GM12865 (cell line): ENCODE results near the gene UBA1.

Source experiments
- DNase-seq: peaks from one replicate; pipeline ENCODE4 v3.0.0; 2010; ENCODE audit warnings: low read depth
- H3K4me3 ChIP-seq: 2 replicates; pipeline ENCODE4 v1.5.1; 2011; ENCODE audit warnings: mild to moderate bottlenecking, low read depth, low read length, control low read depth
- TF ChIP-seq, protein P1 (sequence below): IDR thresholded peaks from 2 replicates; pipeline ENCODE4 v1.5.1; 2011; ENCODE audit warnings: low read length, control low read depth, low read depth, inconsistent platforms; ENCODE audit not compliant: insufficient read depth; ENCODE audit errors: missing control alignments

UBA1 gene

DNA sequence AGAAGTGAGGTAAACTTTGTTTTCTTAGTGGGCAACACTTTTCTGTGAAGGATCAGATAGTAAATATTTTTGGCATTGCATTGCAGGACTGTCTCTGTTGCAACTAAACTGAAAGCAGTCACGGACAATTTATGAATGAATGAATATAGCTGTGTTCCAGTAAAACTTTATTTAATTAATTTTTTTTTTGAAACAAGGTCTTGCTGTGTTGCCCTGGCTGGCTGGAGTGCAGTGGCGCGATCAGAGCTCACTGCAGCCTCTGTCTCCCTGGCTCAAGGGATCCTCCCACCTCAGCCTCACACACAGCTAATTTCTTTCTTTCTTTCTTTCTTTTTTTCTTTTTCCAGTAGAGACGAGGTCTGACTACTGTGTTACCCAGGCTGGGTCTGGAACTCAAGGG is 32.8 kb upstream of the UBA1 start:
- TF ChIP-seq, protein P1, sequence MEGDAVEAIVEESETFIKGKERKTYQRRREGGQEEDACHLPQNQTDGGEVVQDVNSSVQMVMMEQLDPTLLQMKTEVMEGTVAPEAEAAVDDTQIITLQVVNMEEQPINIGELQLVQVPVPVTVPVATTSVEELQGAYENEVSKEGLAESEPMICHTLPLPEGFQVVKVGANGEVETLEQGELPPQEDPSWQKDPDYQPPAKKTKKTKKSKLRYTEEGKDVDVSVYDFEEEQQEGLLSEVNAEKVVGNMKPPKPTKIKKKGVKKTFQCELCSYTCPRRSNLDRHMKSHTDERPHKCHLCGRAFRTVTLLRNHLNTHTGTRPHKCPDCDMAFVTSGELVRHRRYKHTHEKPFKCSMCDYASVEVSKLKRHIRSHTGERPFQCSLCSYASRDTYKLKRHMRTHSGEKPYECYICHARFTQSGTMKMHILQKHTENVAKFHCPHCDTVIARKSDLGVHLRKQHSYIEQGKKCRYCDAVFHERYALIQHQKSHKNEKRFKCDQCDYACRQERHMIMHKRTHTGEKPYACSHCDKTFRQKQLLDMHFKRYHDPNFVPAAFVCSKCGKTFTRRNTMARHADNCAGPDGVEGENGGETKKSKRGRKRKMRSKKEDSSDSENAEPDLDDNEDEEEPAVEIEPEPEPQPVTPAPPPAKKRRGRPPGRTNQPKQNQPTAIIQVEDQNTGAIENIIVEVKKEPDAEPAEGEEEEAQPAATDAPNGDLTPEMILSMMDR, result no peak
- DNase-seq, result no peak

DNA sequence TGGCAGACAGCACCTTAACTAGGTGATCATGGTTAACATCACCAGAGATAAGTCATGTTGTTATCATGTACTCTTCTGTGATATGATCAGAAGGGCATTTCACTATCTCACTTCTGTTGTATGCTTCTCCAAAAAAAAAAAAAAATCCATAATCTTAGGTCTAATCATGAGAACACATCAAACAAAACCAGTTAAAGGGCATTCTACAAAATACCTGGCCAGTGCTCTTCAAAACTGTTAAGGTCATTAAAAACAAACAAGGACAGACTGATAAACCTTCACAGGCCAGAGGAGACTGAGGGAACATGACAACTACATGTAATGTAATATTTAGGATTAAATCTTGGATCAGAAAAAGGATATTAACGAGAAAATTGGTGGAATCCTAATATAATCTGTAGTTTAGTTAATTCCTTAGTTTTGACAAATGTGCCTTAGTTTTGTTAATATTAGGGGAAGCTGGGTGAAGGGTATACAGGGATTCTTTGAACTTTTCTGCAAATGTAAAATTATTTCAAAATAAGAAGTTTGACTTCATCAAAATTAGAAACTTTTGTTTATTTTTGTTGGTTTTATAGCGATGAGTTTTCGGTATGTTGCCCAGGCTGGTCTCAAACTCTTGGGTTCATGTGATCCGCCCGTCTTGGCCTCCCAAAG is 30.6 kb upstream of the UBA1 start:
- no peak for DNase-seq
- no peak overlapping the region for H3K4me3 ChIP-seq
- TF ChIP-seq, protein P1, result no peak

More for the DNA sequence above, 32.8 kb upstream of the UBA1 start:
- no peak overlapping the region for H3K4me3 ChIP-seq

DNA sequence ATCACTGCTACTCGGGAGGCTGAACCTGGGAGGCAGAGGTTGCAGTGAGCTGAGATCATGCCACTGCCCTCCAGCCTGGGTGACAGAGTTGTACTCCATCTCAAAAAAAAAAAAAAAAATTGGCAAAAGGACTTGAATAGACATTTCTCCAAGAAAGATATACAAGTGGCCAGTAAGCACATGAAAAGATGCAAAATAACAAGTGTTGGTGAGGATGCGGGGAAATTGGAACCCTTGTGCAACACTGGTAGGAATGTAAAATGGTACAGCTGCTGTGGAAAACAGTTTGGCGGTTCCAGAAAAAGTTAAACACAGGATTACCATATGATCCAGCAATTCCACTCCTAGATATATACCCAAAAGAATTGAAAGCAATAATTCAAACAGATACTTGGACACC is 29.2 kb upstream of the UBA1 start:
- no peak for DNase-seq
- no peak overlapping the region for H3K4me3 ChIP-seq
- TF ChIP-seq, protein P1, result no peak

DNA sequence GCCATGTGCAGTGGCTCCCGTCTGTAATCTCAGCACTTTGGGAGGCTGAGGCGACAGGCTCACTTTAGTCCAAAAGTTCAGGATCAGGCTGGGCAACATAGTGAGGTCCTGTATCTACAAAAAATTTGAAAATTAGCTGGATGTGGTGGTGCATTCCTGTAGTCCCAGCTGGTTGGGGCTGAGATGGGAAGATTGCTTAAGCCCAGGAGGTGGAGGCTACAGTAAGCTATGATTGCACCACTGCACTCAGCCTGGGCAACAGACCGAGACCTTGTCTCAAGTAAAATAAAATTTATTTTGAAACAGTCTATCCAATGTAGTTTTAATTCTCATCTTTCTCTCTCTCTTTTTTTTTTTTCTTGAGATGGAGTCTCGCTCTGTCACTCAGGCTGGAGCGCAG is 27.5 kb upstream of the UBA1 start:
- DNase-seq, result no peak
- H3K4me3 ChIP-seq, result no peak overlapping the region
- TF ChIP-seq, protein P1, result no peak

DNA sequence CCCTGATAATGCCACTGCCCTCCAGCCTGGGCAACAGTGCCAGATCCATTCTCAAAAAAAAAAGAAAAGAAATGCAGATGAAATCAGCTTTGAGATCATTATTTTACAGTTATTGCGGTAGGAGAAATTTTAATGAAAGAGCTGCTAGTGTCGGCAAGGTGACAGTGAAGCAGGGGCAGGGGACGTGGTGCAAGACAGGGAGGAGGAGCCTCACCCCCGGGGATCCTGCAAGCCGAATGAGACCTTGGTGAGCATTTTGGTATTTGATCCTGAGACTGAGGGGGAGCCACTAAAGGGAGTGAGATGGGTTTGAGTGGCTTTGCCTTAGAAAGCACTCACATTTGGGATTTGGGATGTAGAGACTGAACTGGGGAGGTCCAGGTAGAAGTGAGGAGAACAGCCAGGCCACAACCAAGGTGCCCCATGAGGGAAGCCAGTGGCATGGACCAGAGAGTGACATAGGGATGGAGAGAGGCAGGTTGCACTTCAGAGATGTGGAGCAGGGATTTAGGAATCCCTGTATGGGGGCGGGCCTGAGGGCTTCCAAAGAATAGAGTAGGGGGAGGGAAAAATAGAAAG is 25.0 kb upstream of the UBA1 start:
- no peak overlapping the region for H3K4me3 ChIP-seq
- TF ChIP-seq, protein P1, result no peak
- no peak for DNase-seq

DNA sequence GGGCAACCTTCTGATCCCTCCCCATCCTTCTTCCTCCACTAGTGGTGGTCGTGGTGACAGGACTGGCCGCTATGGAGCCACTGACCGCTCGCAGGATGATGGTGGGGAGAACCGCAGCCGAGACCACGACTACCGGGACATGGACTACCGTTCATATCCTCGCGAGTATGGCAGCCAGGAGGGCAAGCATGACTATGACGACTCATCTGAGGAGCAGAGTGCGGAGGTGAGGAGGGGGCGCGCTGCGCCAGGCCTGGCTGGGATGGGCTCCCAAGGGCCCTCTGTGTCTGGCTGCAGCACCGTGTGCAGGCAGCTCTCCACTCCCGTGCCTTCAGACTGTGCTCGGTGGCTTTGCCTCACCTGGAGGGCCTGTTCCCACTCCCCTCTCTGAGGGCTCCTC is 24.4 kb upstream of the UBA1 start:
- TF ChIP-seq, protein P1, result no peak
- H3K4me3 ChIP-seq, result no peak overlapping the region
- DNase-seq, result no peak

DNA sequence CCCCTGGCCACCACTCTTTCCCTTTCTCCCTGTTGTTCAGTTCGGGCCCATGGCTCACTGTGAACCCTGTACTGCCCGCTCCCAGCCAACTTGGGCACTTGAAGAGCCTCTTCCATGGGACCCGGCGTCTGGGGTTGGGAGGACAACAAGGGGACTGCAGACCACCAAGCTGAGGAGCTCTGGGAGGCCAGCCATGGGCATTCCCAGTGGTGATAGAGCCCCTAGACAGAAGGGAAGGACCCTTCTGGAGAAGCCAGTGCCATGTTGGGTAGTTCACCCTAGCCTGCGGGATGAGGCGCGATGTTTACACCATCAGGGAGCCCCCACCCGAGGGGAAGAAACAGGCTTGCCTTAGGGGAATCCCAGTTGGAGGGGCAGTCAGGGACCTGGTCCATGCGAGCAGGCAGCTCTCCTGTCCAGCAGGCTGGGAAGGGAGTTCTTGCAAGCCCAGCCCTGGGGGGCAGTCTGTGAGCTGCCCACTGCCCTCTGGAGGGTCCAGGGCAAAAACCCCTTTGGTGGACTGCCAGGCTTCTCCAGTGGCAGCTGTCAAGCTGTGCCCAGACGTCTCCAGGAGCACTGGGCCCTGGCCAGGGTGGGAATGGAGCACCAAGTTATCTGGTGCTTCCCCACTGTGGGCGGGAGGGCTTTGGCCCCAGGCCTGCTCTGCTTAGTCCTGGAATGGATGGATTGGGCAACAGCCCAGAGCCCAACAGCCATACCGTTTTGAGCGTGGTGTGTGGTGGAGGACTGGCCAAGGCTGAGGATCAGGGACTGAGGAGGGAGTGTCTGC is 23.7 kb upstream of the UBA1 start:
- TF ChIP-seq, protein P1, result no peak
- no peak overlapping the region for H3K4me3 ChIP-seq
- DNase-seq, result no peak
